ENCODE data around the gene ZNF841.

ZNF841 gene

DNA sequence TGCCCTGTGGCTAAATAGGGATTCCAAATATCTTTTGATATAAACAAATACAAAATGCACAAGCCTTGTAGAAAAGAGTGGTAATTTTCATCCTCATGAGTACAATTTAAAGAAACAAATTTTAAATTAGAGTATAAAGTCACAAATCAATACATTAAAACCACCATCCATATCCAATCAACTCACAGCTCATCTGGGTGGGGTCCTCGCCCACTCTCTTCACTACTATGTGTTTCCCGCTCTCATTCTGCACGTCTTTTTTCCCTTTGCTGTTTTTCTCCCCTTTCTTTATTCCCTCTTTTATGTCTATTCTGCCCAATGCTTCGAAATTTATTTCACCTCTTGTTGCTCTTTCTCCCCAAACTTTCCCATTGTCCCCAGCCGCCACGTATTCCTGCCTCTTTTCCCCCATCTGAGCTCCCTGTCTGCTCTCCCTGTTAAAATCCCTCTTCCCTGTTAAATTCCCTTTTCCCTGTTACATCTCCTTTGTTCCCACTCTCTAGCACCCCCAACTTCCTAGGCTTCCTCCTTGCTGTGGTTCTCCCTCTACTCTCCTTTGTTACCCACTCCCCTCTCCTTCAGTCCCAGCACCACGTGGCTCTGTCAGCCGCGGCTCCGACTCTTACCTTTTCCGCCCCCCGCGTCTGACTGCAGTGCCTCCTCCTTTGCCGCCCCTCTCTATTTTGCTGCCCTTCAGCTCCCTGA, 42.9 kb upstream of the ZNF841 start:
- H3K4me3 ChIP-seq (ENCODE audit: control insufficient read depth, low read depth, low read length): peak overlapping the region; percentile 82
- TF ChIP-seq, protein P1, sequence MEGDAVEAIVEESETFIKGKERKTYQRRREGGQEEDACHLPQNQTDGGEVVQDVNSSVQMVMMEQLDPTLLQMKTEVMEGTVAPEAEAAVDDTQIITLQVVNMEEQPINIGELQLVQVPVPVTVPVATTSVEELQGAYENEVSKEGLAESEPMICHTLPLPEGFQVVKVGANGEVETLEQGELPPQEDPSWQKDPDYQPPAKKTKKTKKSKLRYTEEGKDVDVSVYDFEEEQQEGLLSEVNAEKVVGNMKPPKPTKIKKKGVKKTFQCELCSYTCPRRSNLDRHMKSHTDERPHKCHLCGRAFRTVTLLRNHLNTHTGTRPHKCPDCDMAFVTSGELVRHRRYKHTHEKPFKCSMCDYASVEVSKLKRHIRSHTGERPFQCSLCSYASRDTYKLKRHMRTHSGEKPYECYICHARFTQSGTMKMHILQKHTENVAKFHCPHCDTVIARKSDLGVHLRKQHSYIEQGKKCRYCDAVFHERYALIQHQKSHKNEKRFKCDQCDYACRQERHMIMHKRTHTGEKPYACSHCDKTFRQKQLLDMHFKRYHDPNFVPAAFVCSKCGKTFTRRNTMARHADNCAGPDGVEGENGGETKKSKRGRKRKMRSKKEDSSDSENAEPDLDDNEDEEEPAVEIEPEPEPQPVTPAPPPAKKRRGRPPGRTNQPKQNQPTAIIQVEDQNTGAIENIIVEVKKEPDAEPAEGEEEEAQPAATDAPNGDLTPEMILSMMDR (conservative IDR thresholded peaks at IDR 0.05; ENCODE audit: control insufficient read depth, insufficient read depth, low read depth, low read length): no peak
- peak; percentile 16 for DNase-seq (ENCODE audit: low read depth)

DNA sequence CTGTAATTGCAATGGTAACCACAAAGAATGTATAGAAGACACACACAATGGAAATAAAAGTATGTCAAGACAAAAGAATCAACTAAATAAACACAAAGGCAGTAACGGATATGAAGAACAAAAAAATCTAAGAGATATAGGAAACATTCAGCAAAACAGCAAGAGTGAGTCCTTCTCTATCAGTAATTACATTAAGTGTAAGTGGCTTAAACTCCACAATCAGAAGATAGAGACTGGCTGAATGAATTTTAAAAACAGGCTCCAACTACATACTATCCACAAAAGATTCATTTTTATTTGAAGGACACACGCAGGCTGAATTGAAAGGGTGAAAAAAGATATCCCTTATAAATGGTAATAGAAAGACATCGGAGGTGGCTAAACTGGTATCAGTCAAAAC, 24.7 kb upstream of the ZNF841 start:
- no peak for DNase-seq (ENCODE audit: low read depth)
- no peak overlapping the region for H3K4me3 ChIP-seq (ENCODE audit: control insufficient read depth, low read depth, low read length)
- TF ChIP-seq, protein P1 (conservative IDR thresholded peaks at IDR 0.05; ENCODE audit: control insufficient read depth, insufficient read depth, low read depth, low read length): no peak

DNA sequence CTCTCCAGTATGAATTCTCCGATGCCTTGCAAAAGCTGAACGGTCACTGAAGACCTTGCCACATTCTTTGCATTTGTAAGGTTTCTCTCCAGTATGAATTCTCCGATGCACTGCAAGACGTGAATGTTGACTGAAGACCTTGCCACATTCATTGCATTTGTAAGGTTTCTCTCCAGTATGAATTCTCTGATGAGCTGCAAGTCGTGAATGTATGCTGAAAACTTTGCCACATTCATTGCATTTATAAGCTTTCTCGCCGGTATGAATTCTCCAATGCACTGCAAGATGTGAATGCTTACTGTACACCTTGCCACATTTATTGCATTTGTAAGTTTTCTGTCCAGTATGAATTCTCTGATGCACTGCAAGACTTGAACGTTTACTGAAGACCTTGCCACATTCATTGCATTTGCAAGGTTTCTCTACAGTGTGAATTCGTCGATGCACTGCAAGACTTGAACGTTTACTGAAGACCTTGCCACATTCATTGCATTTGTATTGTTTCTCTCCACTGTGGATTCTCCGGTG, 20.0 kb upstream of the ZNF841 start:
- TF ChIP-seq, protein P1 (conservative IDR thresholded peaks at IDR 0.05; ENCODE audit: control insufficient read depth, insufficient read depth, low read depth, low read length): no peak
- H3K4me3 ChIP-seq (ENCODE audit: control insufficient read depth, low read depth, low read length): no peak overlapping the region
- no peak for DNase-seq (ENCODE audit: low read depth)

DNA sequence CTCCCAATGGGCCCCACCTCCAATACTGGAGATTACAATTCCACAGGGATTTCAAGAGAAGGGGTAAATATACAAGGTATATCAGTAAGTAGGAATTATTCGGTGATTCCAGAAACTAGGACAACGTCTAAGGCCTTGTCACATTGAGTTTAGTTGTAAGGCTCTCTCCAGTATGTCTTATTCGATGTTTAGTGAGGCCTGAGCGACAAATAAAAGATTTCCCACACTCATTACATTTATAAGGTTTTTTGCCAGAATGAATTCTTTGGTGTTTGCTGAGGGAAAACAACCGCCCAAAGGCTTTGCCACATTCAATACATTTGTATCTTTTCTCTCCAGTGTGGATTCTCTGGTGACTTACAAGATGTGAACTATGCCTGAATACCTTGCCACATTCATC, 19.1 kb upstream of the ZNF841 start:
- DNase-seq (ENCODE audit: low read depth): no peak
- TF ChIP-seq, protein P1 (conservative IDR thresholded peaks at IDR 0.05; ENCODE audit: control insufficient read depth, insufficient read depth, low read depth, low read length): no peak
- no peak overlapping the region for H3K4me3 ChIP-seq (ENCODE audit: control insufficient read depth, low read depth, low read length)

GRCh38 chr19:52112624-52113023, 17.1 kb upstream of the ZNF841 start:
- TF ChIP-seq, protein P1 (conservative IDR thresholded peaks at IDR 0.05; ENCODE audit: control insufficient read depth, insufficient read depth, low read depth, low read length): no peak
- no peak for DNase-seq (ENCODE audit: low read depth)
- no peak overlapping the region for H3K4me3 ChIP-seq (ENCODE audit: control insufficient read depth, low read depth, low read length)

GRCh38 chr19:52110780-52111179, 15.2 kb upstream of the ZNF841 start:
- no peak for DNase-seq (ENCODE audit: low read depth)
- H3K4me3 ChIP-seq (ENCODE audit: control insufficient read depth, low read depth, low read length): no peak overlapping the region
- TF ChIP-seq, protein P1 (conservative IDR thresholded peaks at IDR 0.05; ENCODE audit: control insufficient read depth, insufficient read depth, low read depth, low read length): no peak

All from fibroblast of mammary gland (primary cell).